Esophagus (tissue), 2 donors: ENCODE results near the gene VSTM1. TPM values are rescaled to one million over a fixed set of nuclear protein-coding genes. Genes with fewer than 3 reads are reported as not detected.

ENCODE experiments used
- H3K27ac ChIP-seq, 2 donors: one replicate each; pipeline ENCODE4 v1.5.1; 2013; ENCODE audit warnings: low read depth in 2 of 2, mild to moderate bottlenecking in 2 of 2, inconsistent platforms in 1 of 2, low read length in 1 of 2, moderate library complexity in 1 of 2
- H3K27me3 ChIP-seq, 2 donors: one replicate each; pipeline ENCODE4 v1.6.1; 2013; ENCODE audit warnings: low read length in 2 of 2, control low read depth in 1 of 2, mild to moderate bottlenecking in 1 of 2; ENCODE audit not compliant: insufficient read depth in 2 of 2, control insufficient read depth in 1 of 2
- H3K36me3 ChIP-seq, 2 donors: one replicate each; pipeline ENCODE4 v1.6.1; 2013; ENCODE audit warnings: low read length in 1 of 2; ENCODE audit not compliant: control insufficient read depth in 2 of 2, insufficient read depth in 2 of 2
- H3K4me1 ChIP-seq, 2 donors: one replicate each; pipeline ENCODE4 v1.6.1; 2013; ENCODE audit warnings: low read length in 1 of 2; ENCODE audit not compliant: control insufficient read depth in 2 of 2, insufficient read depth in 2 of 2
- H3K4me3 ChIP-seq, 2 donors: one replicate each; pipeline ENCODE4 v1.5.1; 2013; ENCODE audit warnings: low read length in 2 of 2, mild to moderate bottlenecking in 2 of 2, low read depth in 1 of 2, moderate library complexity in 1 of 2
- H3K9me3 ChIP-seq, 2 donors: one replicate each; pipeline ENCODE4 v1.6.1; 2013; ENCODE audit warnings: mild to moderate bottlenecking in 2 of 2, low read depth in 1 of 2, low read length in 1 of 2, moderate library complexity in 1 of 2; ENCODE audit not compliant: control insufficient read depth in 2 of 2, insufficient read depth in 1 of 2
- WGBS, 2 donors: extraction: QIAGEN DNeasy Blood & Tissue Kit; methylation state at CpG; one replicate each; pipeline ENCODE4 v1.1.7; 2013; 5-methylcytosine and 5-hydroxymethylcytosine counted together
- polyA plus RNA-seq, 2 donors: library from polyadenylated mRNA; stranded (reverse); fragments of 200-250 nt; gene quantifications; one replicate each; pipeline ENCODE4 v1.2.3, GENCODE V29; 2013
- donor health status: healthy with polysubstance abuse.
- donor health status: Bipolar disorder and iron deficiency.

VSTM1 gene
- polyA plus RNA-seq, 2 donors, result not detected

DNA sequence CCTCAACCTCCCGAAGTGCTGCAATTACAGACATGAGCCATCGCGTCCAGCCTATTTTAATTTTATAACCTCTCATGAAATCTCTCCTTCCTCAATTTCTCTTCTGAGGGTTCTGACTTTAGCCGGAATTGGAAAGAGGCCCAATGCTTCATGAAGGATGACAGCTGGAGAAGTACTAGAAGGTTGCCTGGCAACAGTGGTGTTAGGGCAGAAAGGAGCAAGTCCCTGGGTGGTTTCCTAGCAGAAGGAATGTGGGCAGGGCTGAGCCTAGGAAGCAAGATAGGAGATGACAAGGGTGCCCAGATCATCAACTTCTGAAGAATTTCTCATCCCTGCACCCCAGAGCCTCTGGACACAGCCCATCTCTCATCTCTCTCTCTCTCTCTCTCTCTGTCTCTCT, 46.4 kb downstream of the VSTM1 start:
- Histone ChIP-seq H3K36me3 (no peaks in the 10 kb centered on the region), H3K4me3 (no peak overlapping the region), H3K4me1 (no peaks in the 10 kb centered on the region), H3K27ac (no peak overlapping the region), H3K27me3 (no peaks in the 10 kb centered on the region), H3K9me3 (peaks cover 0 to 2% of the 10 kb centered on the region in 2 donors)
- WGBS, 2 donors, result 84 to 90% methylated on average over 4 of the region's 4 CpGs

DNA sequence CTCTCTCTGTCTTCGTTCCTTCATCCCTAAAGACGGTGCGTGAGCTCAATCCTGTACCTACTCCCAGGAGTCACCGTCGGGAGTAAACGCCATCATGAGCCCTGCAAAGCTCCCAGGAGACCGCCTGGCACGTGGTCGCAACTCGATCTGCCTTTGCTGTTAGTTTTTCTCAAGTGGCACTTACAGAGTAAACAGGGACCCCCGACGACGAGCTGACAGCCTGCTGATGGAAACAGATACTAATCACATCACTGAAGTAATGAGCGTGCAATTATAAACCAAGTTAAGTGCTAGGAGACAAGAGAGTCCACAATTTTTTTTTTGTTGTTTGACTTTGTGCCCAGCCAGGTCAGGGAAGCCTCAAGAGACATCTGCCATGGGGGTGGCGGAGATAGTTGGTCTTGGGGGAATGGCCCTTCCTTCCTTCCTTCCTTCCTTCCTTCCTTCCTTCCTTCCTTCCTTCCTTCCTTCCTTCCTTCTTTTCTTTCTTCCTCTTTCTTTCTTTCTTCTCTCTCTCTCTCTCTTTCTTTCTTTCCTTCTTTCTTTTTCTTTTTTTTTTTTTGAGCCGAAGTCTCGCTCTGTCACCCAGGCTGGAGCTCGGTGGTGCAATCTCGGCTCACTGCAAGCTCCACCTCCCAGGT, 48.7 kb downstream of the VSTM1 start:
- Histone ChIP-seq H3K4me3 (no peak overlapping the region), H3K27me3 (no peaks in the 10 kb centered on the region), H3K4me1 (no peaks in the 10 kb centered on the region), H3K9me3 (peaks cover 0 to 2% of the 10 kb centered on the region in 2 donors), H3K27ac (no peak overlapping the region), H3K36me3 (no peaks in the 10 kb centered on the region)
- 41 to 50% methylated on average over 19 of the region's 19 CpGs for WGBS, 2 donors

DNA sequence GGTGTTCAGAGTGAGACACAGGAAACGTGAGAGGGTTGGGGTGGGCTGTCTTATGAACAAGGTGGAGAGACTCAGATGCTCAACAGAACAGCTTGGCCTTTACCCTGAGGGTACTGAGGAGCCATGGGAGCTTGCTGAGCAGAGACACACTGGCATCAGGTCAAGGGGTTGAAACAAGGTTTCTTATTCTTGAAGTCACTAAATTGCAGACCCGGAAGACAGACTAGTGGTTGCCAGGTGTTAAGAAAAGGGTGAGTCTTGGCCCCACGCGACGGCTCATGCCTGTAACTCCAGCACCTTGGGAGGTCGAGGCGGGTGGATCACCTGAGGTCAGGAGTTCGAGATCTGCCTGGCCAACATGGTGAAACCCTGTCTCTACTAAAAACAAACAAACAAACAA, 49.8 kb downstream of the VSTM1 start:
- no peak overlapping the region for H3K27ac ChIP-seq
- H3K4me1 ChIP-seq, result no peaks in the 10 kb centered on the region
- peaks cover 0 to 2% of the 10 kb centered on the region in 2 donors for H3K9me3 ChIP-seq
- WGBS, 2 donors, result 60 to 72% methylated on average over 7 to 8 of the region's 8 CpGs
- H3K4me3 ChIP-seq, result no peak overlapping the region
- H3K27me3 ChIP-seq, result no peaks in the 10 kb centered on the region
- no peaks in the 10 kb centered on the region for H3K36me3 ChIP-seq

DNA sequence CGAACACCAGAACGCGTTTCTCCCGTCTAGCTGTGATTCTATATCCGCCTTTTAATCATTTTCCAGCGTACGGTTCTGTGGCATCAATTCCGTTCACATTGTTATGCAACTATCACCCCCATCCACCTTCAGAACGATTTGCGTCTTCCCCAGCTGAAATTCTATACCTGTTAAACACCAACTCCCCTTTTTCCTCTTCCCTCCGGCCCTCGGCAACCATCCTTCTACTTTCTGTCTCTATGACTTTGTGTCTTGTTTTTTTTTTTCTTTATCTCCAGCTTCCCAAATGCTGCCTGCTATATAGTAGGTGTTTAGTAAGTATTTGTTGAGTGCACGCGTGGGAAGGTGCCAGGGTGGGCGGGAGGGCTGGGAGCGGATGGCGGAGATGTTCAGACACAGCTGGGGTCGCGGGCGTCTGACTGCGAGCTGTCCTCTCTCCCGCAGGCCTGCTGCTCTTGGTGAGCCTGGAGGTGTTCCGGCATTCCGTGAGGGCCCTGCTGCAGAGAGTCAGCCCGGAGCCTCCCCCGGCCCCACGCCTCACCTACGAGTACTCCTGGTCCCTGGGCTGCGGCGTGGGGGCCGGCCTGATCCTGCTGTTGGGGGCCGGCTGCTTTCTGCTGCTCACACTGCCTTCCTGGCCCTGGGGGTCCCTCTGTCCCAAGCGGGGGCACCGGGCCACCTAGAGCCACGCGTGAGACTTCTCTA, 52.0 kb downstream of the VSTM1 start:
- WGBS, 2 donors, result 35% methylated on average over 36 of the region's 36 CpGs

DNA sequence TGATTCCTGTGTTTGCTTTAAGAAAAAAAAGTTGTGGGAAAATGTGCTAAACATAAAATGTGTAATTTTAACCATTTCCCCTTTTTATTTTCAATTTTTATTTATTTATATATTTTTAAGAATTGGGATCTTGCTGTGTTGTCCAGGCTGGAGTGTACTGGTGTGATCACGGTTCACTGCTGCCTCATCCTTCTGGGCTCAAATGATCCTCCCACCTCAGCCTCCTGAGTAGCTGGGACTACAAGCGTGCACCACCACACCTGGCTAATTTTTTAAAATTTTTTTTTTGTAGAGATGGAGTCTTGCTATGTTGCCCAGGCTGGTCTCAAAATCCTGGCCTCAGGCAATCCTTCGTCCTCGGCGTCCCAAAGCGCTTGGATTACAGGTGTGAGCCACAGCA, 53.2 kb downstream of the VSTM1 start:
- no peaks in the 10 kb centered on the region for H3K36me3 ChIP-seq
- H3K4me3 ChIP-seq, result no peak overlapping the region
- no peak overlapping the region for H3K27ac ChIP-seq
- H3K9me3 ChIP-seq, result peaks cover 0 to 2% of the 10 kb centered on the region in 2 donors
- WGBS, 2 donors, result 90 to 93% methylated on average over 6 of the region's 6 CpGs
- no peaks in the 10 kb centered on the region for H3K4me1 ChIP-seq
- H3K27me3 ChIP-seq, result no peaks in the 10 kb centered on the region

More for the DNA sequence above, 52.0 kb downstream of the VSTM1 start:
- Histone ChIP-seq H3K36me3 (no peaks in the 10 kb centered on the region), H3K4me1 (no peaks in the 10 kb centered on the region), H3K27ac (no peak overlapping the region), H3K9me3 (peaks cover 0 to 2% of the 10 kb centered on the region in 2 donors), H3K27me3 (no peaks in the 10 kb centered on the region), H3K4me3 (no peak overlapping the region)

DNA sequence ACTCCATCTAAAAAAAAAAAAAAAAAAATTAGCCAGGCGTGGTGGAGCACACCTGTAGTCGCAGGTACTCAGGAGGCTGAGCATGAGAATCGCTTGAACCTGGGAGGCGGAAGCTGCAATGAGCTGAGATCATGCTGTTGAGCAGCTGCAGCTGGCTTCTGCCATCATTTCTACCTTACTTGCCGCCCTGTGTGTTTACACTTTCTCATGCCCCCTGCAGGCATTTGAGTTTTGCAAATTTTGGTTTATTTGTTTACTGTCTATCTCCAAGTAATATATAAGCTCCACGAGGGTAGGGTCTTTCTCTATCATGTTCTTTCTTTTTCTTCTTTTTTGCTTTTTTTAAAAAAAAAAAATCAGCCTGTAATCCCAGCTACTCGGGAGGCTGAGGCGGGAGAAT, 54.3 kb downstream of the VSTM1 start:
- H3K4me3 ChIP-seq, result no peak overlapping the region
- 73 to 77% methylated on average over 8 of the region's 8 CpGs for WGBS, 2 donors
- no peak overlapping the region for H3K27ac ChIP-seq
- H3K4me1 ChIP-seq, result no peaks in the 10 kb centered on the region
- H3K27me3 ChIP-seq, result no peaks in the 10 kb centered on the region
- no peaks in the 10 kb centered on the region for H3K36me3 ChIP-seq
- no peaks in the 10 kb centered on the region for H3K9me3 ChIP-seq

DNA sequence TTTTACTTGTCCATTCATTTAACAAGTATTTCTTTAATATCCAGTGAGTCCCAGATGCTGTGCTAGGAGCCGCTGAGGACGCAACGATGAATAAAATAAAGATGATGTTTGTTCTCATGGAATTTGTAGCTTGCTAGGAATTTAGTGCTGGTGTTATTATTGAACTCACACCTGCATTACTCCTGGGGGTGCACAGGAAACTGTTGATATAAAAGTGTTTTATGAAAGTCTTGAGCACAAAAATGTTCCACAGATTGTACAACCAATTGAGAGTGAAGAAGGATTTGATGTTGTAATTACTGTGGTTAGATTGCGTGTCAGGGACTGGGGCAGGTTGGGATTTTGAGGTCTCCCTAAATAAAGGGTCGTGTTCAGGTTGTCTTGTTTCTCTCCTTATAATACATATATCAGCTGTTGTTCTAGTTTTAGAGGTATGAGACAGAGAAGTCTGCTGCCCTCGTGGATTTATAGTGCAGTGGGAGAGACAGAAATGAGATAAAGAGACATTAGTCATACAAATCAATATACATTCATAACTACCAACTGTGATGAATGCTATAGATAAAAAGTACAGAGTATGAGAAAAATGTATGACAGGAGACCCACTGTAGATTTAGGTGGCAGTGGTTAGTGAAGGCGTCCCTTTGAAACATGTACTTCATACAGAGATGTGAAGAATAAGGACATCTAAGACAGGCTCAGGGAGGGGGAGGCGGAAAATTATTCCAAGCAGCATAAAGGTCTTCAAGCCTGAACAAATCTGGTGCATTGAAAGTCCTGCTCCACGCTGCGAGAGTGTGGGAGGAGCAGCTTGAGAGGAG, 61.0 kb downstream of the VSTM1 start:
- Histone ChIP-seq H3K27ac (no peak overlapping the region), H3K4me1 (no peaks in the 10 kb centered on the region), H3K36me3 (no peaks in the 10 kb centered on the region), H3K4me3 (no peak overlapping the region), H3K27me3 (no peaks in the 10 kb centered on the region), H3K9me3 (no peaks in the 10 kb centered on the region)
- 60 to 62% methylated on average over 10 of the region's 10 CpGs for WGBS, 2 donors

DNA sequence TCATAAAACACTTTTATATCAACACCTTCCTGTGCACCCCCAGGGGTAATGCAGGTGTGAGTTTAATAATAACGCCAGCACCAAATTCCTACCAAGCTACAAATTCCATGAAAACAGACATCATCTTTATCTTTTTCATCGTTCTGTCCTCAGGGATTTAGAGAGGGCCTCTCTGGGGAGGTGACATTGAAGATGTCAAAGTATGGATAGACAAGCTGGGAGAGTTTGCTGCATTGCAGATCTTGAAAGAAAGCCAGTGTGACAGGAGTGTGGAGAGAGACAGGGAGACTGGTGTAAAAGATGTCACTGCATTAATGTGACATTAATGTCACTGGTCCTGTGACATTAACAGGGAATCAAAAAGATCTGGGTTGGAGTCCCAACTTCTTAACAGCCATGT, 62.2 kb downstream of the VSTM1 start:
- no peak overlapping the region for H3K4me3 ChIP-seq
- no peaks in the 10 kb centered on the region for H3K9me3 ChIP-seq
- no peak overlapping the region for H3K27ac ChIP-seq
- no peaks in the 10 kb centered on the region for H3K4me1 ChIP-seq
- no peaks in the 10 kb centered on the region for H3K27me3 ChIP-seq
- H3K36me3 ChIP-seq, result no peaks in the 10 kb centered on the region
- 73 to 74% methylated on average over 2 of the region's 2 CpGs for WGBS, 2 donors

DNA sequence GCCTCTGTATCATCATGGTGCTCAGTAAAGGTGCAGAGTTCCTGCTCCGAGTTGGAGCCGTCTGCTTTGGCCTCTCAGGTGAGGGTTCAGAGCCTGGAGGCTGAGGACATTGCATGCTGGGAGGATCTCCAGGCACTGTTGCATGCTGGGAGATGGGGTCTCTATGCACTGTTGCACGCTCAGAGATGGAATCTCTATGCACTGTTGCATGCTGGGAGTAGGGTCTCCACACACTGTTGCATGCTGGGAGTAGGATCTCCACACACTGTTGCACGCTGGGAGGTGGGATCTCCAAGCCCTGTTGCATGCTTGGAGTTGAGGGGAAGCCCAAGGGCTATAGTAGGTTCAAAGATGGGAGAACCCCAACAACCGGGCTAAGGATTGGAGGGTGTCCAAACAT, 64.0 kb downstream of the VSTM1 start:
- H3K36me3 ChIP-seq, result no peaks in the 10 kb centered on the region
- H3K9me3 ChIP-seq, result no peaks in the 10 kb centered on the region
- H3K4me1 ChIP-seq, result no peaks in the 10 kb centered on the region
- H3K27me3 ChIP-seq, result no peaks in the 10 kb centered on the region
- H3K4me3 ChIP-seq, result no peak overlapping the region
- WGBS, 2 donors, result 76 to 77% methylated on average over 5 of the region's 5 CpGs
- no peak overlapping the region for H3K27ac ChIP-seq
